GM23338 (cell line): ENCODE data around the gene SRXN1. TPM values are rescaled to one million over a fixed set of nuclear protein-coding genes. Genes with fewer than 3 reads are reported as not detected.

Experiments
- ATAC-seq: fragments of 200-7000 bp; cut with Tn5 transposase; 3 replicates; pipeline ENCODE4 v1.9.1; 2020
- DNase-seq: peaks from one replicate; pipeline ENCODE4 v3.0.0-alpha.2; 2015; ENCODE audit warnings: low spot score
- H2AFZ ChIP-seq: fragments of 200-600 bp; sonication (generic); 2 replicates; pipeline ENCODE4 v1.8.0; 2016; ENCODE audit warnings: antibody characterized with exemption, mild to moderate bottlenecking, moderate library complexity
- H3F3A ChIP-seq: fragments of 200-600 bp; sonication (generic); replicated peaks from 2 replicates; pipeline ENCODE4 v1.8.0; 2017; ENCODE audit warnings: antibody characterized with exemption, mixed run types, low read depth
- H3K27ac ChIP-seq: fragments of 200-600 bp; sonication (generic); 2 replicates; pipeline ENCODE4 v1.6.1; 2016; ENCODE audit warnings: low read depth
- H3K27me3 ChIP-seq: fragments of 200-600 bp; sonication (generic); 2 replicates; pipeline ENCODE4 v1.8.0; 2016; ENCODE audit warnings: mild to moderate bottlenecking, mixed run types, moderate library complexity; ENCODE audit not compliant: insufficient read depth
- H3K36me3 ChIP-seq: fragments of 200-600 bp; sonication (generic); 2 replicates; pipeline ENCODE4 v1.8.0; 2016; ENCODE audit warnings: mild to moderate bottlenecking; ENCODE audit not compliant: insufficient read depth
- H3K4me1 ChIP-seq: fragments of 200-600 bp; sonication (generic); 2 replicates; pipeline ENCODE4 v1.8.0; 2016; ENCODE audit warnings: mild to moderate bottlenecking, moderate library complexity; ENCODE audit not compliant: insufficient read depth
- H3K4me2 ChIP-seq: fragments of 200-600 bp; sonication (generic); 2 replicates; pipeline ENCODE4 v1.7.1; 2017; ENCODE audit warnings: mixed run types
- H3K4me3 ChIP-seq: fragments of 200-600 bp; sonication (generic); 2 replicates; pipeline ENCODE4 v1.6.1; 2016; ENCODE audit warnings: mixed run types
- H3K79me2 ChIP-seq: fragments of 200-600 bp; sonication (generic); replicated peaks from 2 replicates; pipeline ENCODE4 v1.8.0; 2017; ENCODE audit warnings: mild to moderate bottlenecking; ENCODE audit not compliant: insufficient read depth
- H3K9me2 ChIP-seq: fragments of 200-600 bp; sonication (generic); 2 replicates; pipeline ENCODE4 v1.8.0; 2017; ENCODE audit not compliant: insufficient read depth
- H4K20me1 ChIP-seq: fragments of 200-600 bp; sonication (generic); replicated peaks from 2 replicates; pipeline ENCODE4 v1.8.0; 2017; ENCODE audit warnings: mild to moderate bottlenecking; ENCODE audit not compliant: insufficient read depth
- H3K27ac Mint-ChIP-seq: 2 replicates; pipeline ENCODE4 v1.8.0; 2020; ENCODE audit warnings: inconsistent platforms, mild to moderate bottlenecking, moderate library complexity, mixed read lengths
- H3K27me3 Mint-ChIP-seq: 3 replicates; pipeline ENCODE4 v1.8.0; 2022; ENCODE audit warnings: low read depth, mild to moderate bottlenecking, moderate library complexity, mixed read lengths, inconsistent platforms; ENCODE audit not compliant: insufficient read depth, poor library complexity
- H3K36me3 Mint-ChIP-seq: 3 replicates; pipeline ENCODE4 v1.8.0; 2021; ENCODE audit warnings: low read depth, mild to moderate bottlenecking, inconsistent platforms, moderate library complexity, mixed read lengths
- H3K4me1 Mint-ChIP-seq: 3 replicates; pipeline ENCODE4 v1.8.0; 2020; ENCODE audit warnings: mild to moderate bottlenecking, inconsistent platforms, mixed read lengths
- H3K4me3 Mint-ChIP-seq: 3 replicates; pipeline ENCODE4 v1.8.0; 2021; ENCODE audit warnings: moderate library complexity, mild to moderate bottlenecking, inconsistent platforms, mixed read lengths
- H3K9me3 Mint-ChIP-seq: 3 replicates; pipeline ENCODE4 v1.8.0; 2020; ENCODE audit warnings: moderate library complexity, mild to moderate bottlenecking, inconsistent platforms, mixed read lengths
- CREB1 ChIP-seq: fragments of 250-450 bp; sonication (Bioruptor Pico); IDR thresholded peaks from 2 replicates; pipeline ENCODE4 v1.5.0; 2020; ENCODE audit warnings: low read depth, mild to moderate bottlenecking, moderate library complexity
- EZH2phosphoT487 ChIP-seq: fragments of 200-600 bp; sonication (generic); IDR thresholded peaks from one replicate; pipeline ENCODE4 v1.8.1; 2018; ENCODE audit warnings: antibody characterized with exemption; ENCODE audit not compliant: unreplicated experiment
- NANOG ChIP-seq: IDR thresholded peaks from 2 replicates; pipeline ENCODE4 v1.6.1; 2016; ENCODE audit warnings: antibody characterized with exemption, borderline replicate concordance
- STAT1 ChIP-seq: IDR thresholded peaks from one replicate; pipeline ENCODE4 v1.6.1; 2016; ENCODE audit warnings: antibody characterized with exemption; ENCODE audit not compliant: unreplicated experiment
- polyA plus RNA-seq: library from polyadenylated mRNA; unstranded; fragments of >200 nt; fragmentation: Nextera tagmentation; extraction: Ambion mirVana; gene quantifications from 2 replicates; pipeline ENCODE4 v1.2.1, GENCODE V29; 2016
- total RNA-seq: library from RNA; depleted of rRNA; stranded (reverse); fragments of >200 nt; shearing (Covaris generic); gene quantifications from 2 replicates; pipeline ENCODE4 v1.2.3, GENCODE V29; 2014
- TF ChIP-seq, protein P1 (sequence below), 2 experiments: fragments of 200-600 bp in 1 of 2; sonication (generic) in 1 of 2; conservative IDR thresholded peaks; 2 replicates each; pipeline versions ENCODE4 v1.5.1 to v1.6.1; 2016 to 2017; ENCODE audit warnings: antibody characterized with exemption in 2 of 2, low read depth in 2 of 2, mild to moderate bottlenecking in 2 of 2, moderate library complexity in 1 of 2
- TF ChIP-seq, protein P2 (sequence below): fragments of 250-450 bp; sonication (Bioruptor Pico); IDR thresholded peaks from 2 replicates; pipeline ENCODE4 v1.5.0; 2020; ENCODE audit warnings: mild to moderate bottlenecking, moderate library complexity

SRXN1 gene
- total and polyA plus RNA-seq, 2 experiments from 2014 or later: 8.4 to 26.6 TPM

DNA sequence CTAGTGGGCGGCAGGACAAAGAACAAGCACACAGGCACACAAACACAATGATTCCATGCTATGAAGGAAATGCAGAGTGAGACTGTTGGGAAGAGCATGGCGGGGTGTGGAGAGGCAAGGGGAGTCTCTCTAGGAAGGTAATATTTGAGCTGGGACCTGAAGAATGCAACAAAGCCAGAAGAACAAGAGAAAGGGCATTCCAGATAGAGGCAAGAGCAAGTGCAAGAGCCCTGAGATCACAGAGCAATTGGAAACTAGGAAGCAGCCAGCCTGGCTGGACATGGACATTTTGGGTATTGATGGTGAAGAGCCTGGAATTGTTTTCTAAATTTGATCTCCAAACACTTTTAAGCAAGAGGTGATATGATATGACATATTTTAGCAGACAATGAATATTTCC lies 15.4 kb downstream of the SRXN1 start:
- H3K36me3 Mint-ChIP-seq: peaks cover 3% of the 10 kb centered on the region; the same call in 1 of the 3 replicates
- TF ChIP-seq, protein P1, sequence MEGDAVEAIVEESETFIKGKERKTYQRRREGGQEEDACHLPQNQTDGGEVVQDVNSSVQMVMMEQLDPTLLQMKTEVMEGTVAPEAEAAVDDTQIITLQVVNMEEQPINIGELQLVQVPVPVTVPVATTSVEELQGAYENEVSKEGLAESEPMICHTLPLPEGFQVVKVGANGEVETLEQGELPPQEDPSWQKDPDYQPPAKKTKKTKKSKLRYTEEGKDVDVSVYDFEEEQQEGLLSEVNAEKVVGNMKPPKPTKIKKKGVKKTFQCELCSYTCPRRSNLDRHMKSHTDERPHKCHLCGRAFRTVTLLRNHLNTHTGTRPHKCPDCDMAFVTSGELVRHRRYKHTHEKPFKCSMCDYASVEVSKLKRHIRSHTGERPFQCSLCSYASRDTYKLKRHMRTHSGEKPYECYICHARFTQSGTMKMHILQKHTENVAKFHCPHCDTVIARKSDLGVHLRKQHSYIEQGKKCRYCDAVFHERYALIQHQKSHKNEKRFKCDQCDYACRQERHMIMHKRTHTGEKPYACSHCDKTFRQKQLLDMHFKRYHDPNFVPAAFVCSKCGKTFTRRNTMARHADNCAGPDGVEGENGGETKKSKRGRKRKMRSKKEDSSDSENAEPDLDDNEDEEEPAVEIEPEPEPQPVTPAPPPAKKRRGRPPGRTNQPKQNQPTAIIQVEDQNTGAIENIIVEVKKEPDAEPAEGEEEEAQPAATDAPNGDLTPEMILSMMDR (conservative IDR thresholded peaks at IDR 0.05; ENCODE audit: low read depth in 2 of 2): no peak
- H3K9me3 Mint-ChIP-seq: peaks cover 7% of the 10 kb centered on the region
- Histone ChIP-seq H4K20me1 (no peaks in the 10 kb centered on the region), H3K27me3 (no peaks in the 10 kb centered on the region), H3K9me2 (no peaks in the 10 kb centered on the region), H3K4me1 (no peaks in the 10 kb centered on the region), H3K4me2 (no peak overlapping the region), H3K79me2 (no peaks in the 10 kb centered on the region), H3F3A (peaks cover 9% of the 10 kb centered on the region; the same call in 1 of the 2 replicates), H3K36me3 (no peaks in the 10 kb centered on the region), H3K27ac (no peak overlapping the region), H2AFZ (no peak overlapping the region), H3K4me3 (no peak overlapping the region)
- DNase-seq: no peak
- no peak overlapping the region for H3K27ac Mint-ChIP-seq
- H3K4me1 Mint-ChIP-seq: peaks cover 11% of the 10 kb centered on the region
- no peak for ATAC-seq
- H3K4me3 Mint-ChIP-seq: no peak overlapping the region
- peaks cover 13% of the 10 kb centered on the region for H3K27me3 Mint-ChIP-seq

DNA sequence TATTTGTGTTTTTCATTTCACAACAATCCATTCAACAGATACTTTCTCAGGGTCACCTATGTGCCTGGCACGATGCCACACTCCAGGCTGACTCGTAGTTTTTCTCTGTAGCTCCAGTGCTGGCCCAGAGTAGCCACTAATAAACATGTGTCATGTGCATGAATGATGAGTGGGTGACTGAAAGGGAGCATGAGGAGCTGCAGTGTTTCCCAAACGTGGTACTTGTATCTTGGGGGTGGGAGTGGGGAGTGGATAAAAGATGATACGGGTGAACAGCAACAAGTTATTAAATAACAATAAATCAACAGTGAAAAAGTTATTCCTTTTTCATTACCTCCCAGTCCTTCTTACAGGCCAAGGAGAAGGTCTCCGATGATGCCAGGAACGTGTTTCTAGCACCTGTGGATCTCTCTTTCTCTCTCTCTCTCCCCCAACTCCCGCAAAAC lies 17.1 kb downstream of the SRXN1 start:
- Histone ChIP-seq H3K4me1 (no peaks in the 10 kb centered on the region), H3K79me2 (no peaks in the 10 kb centered on the region), H2AFZ (no peak overlapping the region), H4K20me1 (no peaks in the 10 kb centered on the region), H3K9me2 (no peaks in the 10 kb centered on the region), H3K27me3 (no peaks in the 10 kb centered on the region), H3K27ac (no peak overlapping the region), H3K4me2 (no peak overlapping the region), H3K36me3 (no peaks in the 10 kb centered on the region), H3F3A (peaks cover 4% of the 10 kb centered on the region; the same call in 1 of the 2 replicates), H3K4me3 (no peak overlapping the region)
- Mint-ChIP-seq H3K9me3 (no peaks in the 10 kb centered on the region; the same call in 1 of the 3 replicates), H3K27me3 (peaks cover 9% of the 10 kb centered on the region), H3K27ac (no peak overlapping the region), H3K4me1 (peaks cover 8% of the 10 kb centered on the region; the same call in 2 of the 3 replicates), H3K36me3 (no peaks in the 10 kb centered on the region), H3K4me3 (no peak overlapping the region)
- ATAC-seq: no peak
- no peak for TF ChIP-seq CREB1 (CRISPR knock-in tag)
- TF ChIP-seq, protein P2, sequence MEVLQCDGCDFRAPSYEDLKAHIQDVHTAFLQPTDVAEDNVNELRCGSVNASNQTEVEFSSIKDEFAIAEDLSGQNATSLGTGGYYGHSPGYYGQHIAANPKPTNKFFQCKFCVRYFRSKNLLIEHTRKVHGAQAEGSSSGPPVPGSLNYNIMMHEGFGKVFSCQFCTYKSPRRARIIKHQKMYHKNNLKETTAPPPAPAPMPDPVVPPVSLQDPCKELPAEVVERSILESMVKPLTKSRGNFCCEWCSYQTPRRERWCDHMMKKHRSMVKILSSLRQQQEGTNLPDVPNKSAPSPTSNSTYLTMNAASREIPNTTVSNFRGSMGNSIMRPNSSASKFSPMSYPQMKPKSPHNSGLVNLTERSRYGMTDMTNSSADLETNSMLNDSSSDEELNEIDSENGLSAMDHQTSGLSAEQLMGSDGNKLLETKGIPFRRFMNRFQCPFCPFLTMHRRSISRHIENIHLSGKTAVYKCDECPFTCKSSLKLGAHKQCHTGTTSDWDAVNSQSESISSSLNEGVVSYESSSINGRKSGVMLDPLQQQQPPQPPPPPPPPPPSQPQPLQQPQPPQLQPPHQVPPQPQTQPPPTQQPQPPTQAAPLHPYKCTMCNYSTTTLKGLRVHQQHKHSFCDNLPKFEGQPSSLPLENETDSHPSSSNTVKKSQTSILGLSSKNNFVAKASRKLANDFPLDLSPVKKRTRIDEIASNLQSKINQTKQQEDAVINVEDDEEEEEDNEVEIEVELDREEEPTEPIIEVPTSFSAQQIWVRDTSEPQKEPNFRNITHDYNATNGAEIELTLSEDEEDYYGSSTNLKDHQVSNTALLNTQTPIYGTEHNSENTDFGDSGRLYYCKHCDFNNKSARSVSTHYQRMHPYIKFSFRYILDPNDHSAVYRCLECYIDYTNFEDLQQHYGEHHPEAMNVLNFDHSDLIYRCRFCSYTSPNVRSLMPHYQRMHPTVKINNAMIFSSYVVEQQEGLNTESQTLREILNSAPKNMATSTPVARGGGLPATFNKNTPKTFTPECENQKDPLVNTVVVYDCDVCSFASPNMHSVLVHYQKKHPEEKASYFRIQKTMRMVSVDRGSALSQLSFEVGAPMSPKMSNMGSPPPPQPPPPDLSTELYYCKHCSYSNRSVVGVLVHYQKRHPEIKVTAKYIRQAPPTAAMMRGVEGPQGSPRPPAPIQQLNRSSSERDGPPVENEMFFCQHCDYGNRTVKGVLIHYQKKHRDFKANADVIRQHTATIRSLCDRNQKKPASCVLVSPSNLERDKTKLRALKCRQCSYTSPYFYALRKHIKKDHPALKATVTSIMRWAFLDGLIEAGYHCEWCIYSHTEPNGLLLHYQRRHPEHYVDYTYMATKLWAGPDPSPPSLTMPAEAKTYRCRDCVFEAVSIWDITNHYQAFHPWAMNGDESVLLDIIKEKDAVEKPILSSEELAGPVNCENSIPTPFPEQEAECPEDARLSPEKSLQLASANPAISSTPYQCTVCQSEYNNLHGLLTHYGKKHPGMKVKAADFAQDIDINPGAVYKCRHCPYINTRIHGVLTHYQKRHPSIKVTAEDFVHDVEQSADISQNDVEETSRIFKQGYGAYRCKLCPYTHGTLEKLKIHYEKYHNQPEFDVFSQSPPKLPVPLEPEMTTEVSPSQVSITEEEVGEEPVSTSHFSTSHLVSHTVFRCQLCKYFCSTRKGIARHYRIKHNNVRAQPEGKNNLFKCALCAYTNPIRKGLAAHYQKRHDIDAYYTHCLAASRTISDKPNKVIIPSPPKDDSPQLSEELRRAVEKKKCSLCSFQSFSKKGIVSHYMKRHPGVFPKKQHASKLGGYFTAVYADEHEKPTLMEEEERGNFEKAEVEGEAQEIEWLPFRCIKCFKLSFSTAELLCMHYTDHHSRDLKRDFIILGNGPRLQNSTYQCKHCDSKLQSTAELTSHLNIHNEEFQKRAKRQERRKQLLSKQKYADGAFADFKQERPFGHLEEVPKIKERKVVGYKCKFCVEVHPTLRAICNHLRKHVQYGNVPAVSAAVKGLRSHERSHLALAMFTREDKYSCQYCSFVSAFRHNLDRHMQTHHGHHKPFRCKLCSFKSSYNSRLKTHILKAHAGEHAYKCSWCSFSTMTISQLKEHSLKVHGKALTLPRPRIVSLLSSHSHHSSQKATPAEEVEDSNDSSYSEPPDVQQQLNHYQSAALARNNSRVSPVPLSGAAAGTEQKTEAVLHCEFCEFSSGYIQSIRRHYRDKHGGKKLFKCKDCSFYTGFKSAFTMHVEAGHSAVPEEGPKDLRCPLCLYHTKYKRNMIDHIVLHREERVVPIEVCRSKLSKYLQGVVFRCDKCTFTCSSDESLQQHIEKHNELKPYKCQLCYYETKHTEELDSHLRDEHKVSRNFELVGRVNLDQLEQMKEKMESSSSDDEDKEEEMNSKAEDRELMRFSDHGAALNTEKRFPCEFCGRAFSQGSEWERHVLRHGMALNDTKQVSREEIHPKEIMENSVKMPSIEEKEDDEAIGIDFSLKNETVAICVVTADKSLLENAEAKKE: no peak
- TF ChIP-seq NANOG: no peak
- TF ChIP-seq STAT1: no peak
- TF ChIP-seq EZH2phosphoT487: no peak
- no peak for DNase-seq
